ENCODE results near the gene USP3. TPM values are rescaled to one million over a fixed set of nuclear protein-coding genes. Genes with fewer than 3 reads are reported as not detected.
A peak's percentile ranks its signal among the peaks of the same experiment; 100 is the strongest.

The USP3 gene
- total and polyA plus RNA-seq, 2 of the 13 experiments (the other 11 are each of a cell fraction or from before 2014, with no cell fraction given) = 14.3 to 61.2 TPM

GRCh38 chr15:63473007-63473748 is 31.2 kb upstream of the USP3 start (continued):
- TF ChIP-seq ZUFSP (CRISPR knock-in tag; IDR thresholded peaks at IDR 0.05; ENCODE audit: borderline replicate concordance) (no peak), AGO2 (optimal IDR thresholded peaks at IDR 0.05; ENCODE audit: low read depth, low read length) (no peak), ZFAT (CRISPR knock-in tag; conservative IDR thresholded peaks at IDR 0.05) (no peak), ZBTB33 (CRISPR knock-in tag; IDR thresholded peaks at IDR 0.05) (no peak), ZBTB20 (CRISPR knock-in tag; IDR thresholded peaks at IDR 0.05; ENCODE audit: borderline replicate concordance, low read depth) (0 out of 2 replicates have a peak, but pooled peaks have one; percentile 44), IKZF1 (IDR thresholded peaks at IDR 0.05) (no peak), ZNF574 (CRISPR knock-in tag; IDR thresholded peaks at IDR 0.05) (no peak), UBTF (CRISPR knock-in tag; IDR thresholded peaks at IDR 0.05) (no peak), YY1 (IDR thresholded peaks at IDR 0.05; ENCODE audit: insufficient read depth, insufficient replicate concordance, low read depth, low read length) (no peak), SMARCC2 (IDR thresholded peaks at IDR 0.05) (no peak), ZNF782 (CRISPR knock-in tag; IDR thresholded peaks at IDR 0.05; ENCODE audit: borderline replicate concordance) (no peak), ZNF816 (CRISPR knock-in tag; IDR thresholded peaks at IDR 0.05; ENCODE audit: borderline replicate concordance) (no peak), ZNF580 (CRISPR knock-in tag; IDR thresholded peaks at IDR 0.05; ENCODE audit: borderline replicate concordance, low read depth) (no peak), ZSCAN20 (CRISPR knock-in tag; IDR thresholded peaks at IDR 0.05; ENCODE audit: borderline replicate concordance) (no peak), ZNF614 (CRISPR knock-in tag; IDR thresholded peaks at IDR 0.05; ENCODE audit: borderline replicate concordance) (peak; percentile 44; the same call in 1 of the 2 replicates), ZNF550 (CRISPR knock-in tag; IDR thresholded peaks at IDR 0.05; ENCODE audit: borderline replicate concordance) (no peak), SNAI1 (CRISPR knock-in tag; IDR thresholded peaks at IDR 0.05; ENCODE audit: borderline replicate concordance) (no peak), JUND (CRISPR knock-in tag; IDR thresholded peaks at IDR 0.05) (no peak), STAT5B (CRISPR knock-in tag; IDR thresholded peaks at IDR 0.05) (no peak), MIXL1 (CRISPR knock-in tag; IDR thresholded peaks at IDR 0.05) (peak; percentile 83)

Measured in HepG2 (cell line).